B cell (primary cell): ENCODE measurements around the gene RASSF4. TPM values are rescaled to one million over a fixed set of nuclear protein-coding genes. Genes with fewer than 3 reads are reported as not detected.

Experiments
- ATAC-seq: fragments of 200-7000 bp; cut with Tn5 transposase; one replicate; pipeline ENCODE4 v1.10.0; 2021; ENCODE audit warnings: low read depth, mild to moderate bottlenecking, moderate number of reproducible peaks, moderate library complexity
- CTCF ChIA-PET: fragments of 350-600 bp; sonication (Branson Sonifier 250); formaldehyde crosslinking; loops from one replicate; lab custom pipeline; 2021; ENCODE audit warnings: antibody characterized with exemption, inconsistent platforms; lab: Charles Lee
- POLR2A ChIA-PET: fragments of 350-600 bp; sonication (Branson Sonifier 250); formaldehyde crosslinking; loops from one replicate; lab custom pipeline; 2021; ENCODE audit warnings: antibody characterized with exemption; lab: Charles Lee
- DNase-seq: peaks from one replicate; pipeline ENCODE4 v3.0.0; 2013
- H2AFZ ChIP-seq: 2 replicates; pipeline ENCODE4 v1.6.1; 2012; ENCODE audit warnings: mild to moderate bottlenecking, low read depth, low read length; ENCODE audit not compliant: insufficient read depth, poor library complexity, severe bottlenecking
- H3K27ac ChIP-seq, 2 donors: 1 replicate in 1 of 2; 2 replicates in 1 of 2; pipeline ENCODE4 v1.5.1; 2012 to 2013; ENCODE audit warnings: low read length in 2 of 2, mild to moderate bottlenecking in 2 of 2, moderate library complexity in 1 of 2
- H3K27me3 ChIP-seq, 4 experiments: fragments of 200-600 bp in 1 of 4; sonication (generic) in 1 of 4; replicated peaks in 1 of 4; 1 replicate in 2 of 4; 2 replicates in 2 of 4; pipeline versions ENCODE4 v1.6.1 to v1.7.0; 2013 to 2016; ENCODE audit warnings: low read length in 3 of 4, mild to moderate bottlenecking in 2 of 4, mixed read lengths in 1 of 4, moderate library complexity in 1 of 4; ENCODE audit not compliant: insufficient read depth in 4 of 4, control insufficient read depth in 3 of 4; ENCODE audit errors: control extremely low read depth in 1 of 4
- H3K36me3 ChIP-seq, 2 experiments: replicated peaks in 1 of 2; 1 replicate in 1 of 2; 2 replicates in 1 of 2; pipeline versions ENCODE4 v1.6.1 to v1.7.1; 2013; ENCODE audit warnings: low read length in 1 of 2; ENCODE audit not compliant: insufficient read depth in 2 of 2, control insufficient read depth in 1 of 2; ENCODE audit errors: control extremely low read depth in 1 of 2, extremely low read depth in 1 of 2
- H3K4me1 ChIP-seq, 2 donors: fragments of 200-600 bp in 1 of 2; sonication (generic) in 1 of 2; 1 replicate in 1 of 2; 2 replicates in 1 of 2; pipeline versions ENCODE4 v1.5.1 to v1.6.1; 2013 to 2017; ENCODE audit warnings: low read length in 2 of 2; ENCODE audit not compliant: control insufficient read depth in 2 of 2, insufficient read depth in 2 of 2
- H3K4me2 ChIP-seq: replicated peaks from 2 replicates; pipeline ENCODE3; 2012; ENCODE audit warnings: mild to moderate bottlenecking, low read depth, low read length; ENCODE audit not compliant: poor library complexity, severe bottlenecking
- H3K4me3 ChIP-seq, 5 experiments: fragments of 200-600 bp in 1 of 5; sonication (generic) in 1 of 5; 1 replicate in 3 of 5; 2 replicates in 2 of 5; pipeline versions ENCODE4 v1.5.1 to v1.7.0; 2011 to 2016; ENCODE audit warnings: low read length in 4 of 5, mild to moderate bottlenecking in 4 of 5, low read depth in 2 of 5, control low read depth in 1 of 5, moderate library complexity in 1 of 5; ENCODE audit not compliant: insufficient read depth in 1 of 5; ENCODE audit errors: control extremely low read depth in 1 of 5, extremely low read depth in 1 of 5
- H3K79me2 ChIP-seq: fragments of 200-600 bp; sonication (generic); one replicate; pipeline ENCODE4 v1.6.0; 2016; ENCODE audit warnings: low read length; ENCODE audit not compliant: control insufficient read depth, insufficient read depth
- H3K9ac ChIP-seq: fragments of 200-600 bp; sonication (generic); 2 replicates; pipeline ENCODE4 v1.6.1; 2017; ENCODE audit warnings: mild to moderate bottlenecking, low read length, moderate library complexity
- H3K9me3 ChIP-seq, 3 donors: one replicate each; pipeline versions ENCODE4 v1.6.1 to v1.7.1; 2013; ENCODE audit warnings: low read length in 2 of 3; ENCODE audit not compliant: control insufficient read depth in 2 of 3, insufficient read depth in 1 of 3; ENCODE audit errors: control extremely low read depth in 1 of 3
- H4K20me1 ChIP-seq: 2 replicates; pipeline ENCODE4 v1.6.0; 2012; ENCODE audit warnings: mild to moderate bottlenecking, low read length; ENCODE audit not compliant: insufficient read depth, control insufficient read depth, poor library complexity, severe bottlenecking
- H3K27ac Mint-ChIP-seq: one replicate; pipeline ENCODE4 v1.8.0; 2021; ENCODE audit warnings: mixed read lengths
- H3K27me3 Mint-ChIP-seq: one replicate; pipeline ENCODE4 v1.8.0; 2021; ENCODE audit warnings: mixed read lengths
- H3K4me1 Mint-ChIP-seq: one replicate; pipeline ENCODE4 v1.8.0; 2021; ENCODE audit warnings: mixed read lengths
- H3K4me3 Mint-ChIP-seq: one replicate; pipeline ENCODE4 v1.8.0; 2021; ENCODE audit warnings: mixed read lengths
- H3K9me3 Mint-ChIP-seq: one replicate; pipeline ENCODE4 v1.8.0; 2022; ENCODE audit warnings: mixed read lengths; ENCODE audit not compliant: insufficient read depth
- CTCF ChIP-seq: fragments of 200-600 bp; IDR thresholded peaks from one replicate; pipeline ENCODE4 v1.8.0; 2022; ENCODE audit warnings: antibody characterized with exemption, mild to moderate bottlenecking
- EZH2 ChIP-seq: IDR thresholded peaks from 2 replicates; pipeline ENCODE4 v1.6.1; 2012; ENCODE audit warnings: borderline replicate concordance, low read depth, mild to moderate bottlenecking, moderate library complexity, low read length; ENCODE audit not compliant: insufficient read depth, poor library complexity, severe bottlenecking
- WGBS: methylation state at CpG from one replicate; pipeline ENCODE4 v1.1.5; 2013; ENCODE audit warnings: missing lambda C conversion rate; ENCODE audit not compliant: insufficient coverage; 5-methylcytosine and 5-hydroxymethylcytosine counted together
- intact Hi-C: fragments of 100-400 bp; cut with micrococcal nuclease; formaldehyde crosslinking; loops from one replicate; pipeline ENCODE4 v1.10.0; 2022
- polyA plus RNA-seq: library from polyadenylated mRNA; depleted of rRNA; stranded (reverse); fragments of >200 nt; gene quantifications from 2 replicates; pipeline ENCODE4 v1.2.3, GENCODE V29; 2012
- total RNA-seq, 2 donors: library from RNA; stranded (reverse); fragments of 120-200 nt in 1 of 2; gene quantifications; 1 replicate in 1 of 2; 2 replicates in 1 of 2; pipeline versions ENCODE4 v1.2.3 to v1.2.4, GENCODE V29; 2013 to 2022

The RASSF4 gene
- total and polyA plus RNA-seq, 2 donors (not counting 1 experiment from before 2014, with no cell fraction given), result 1.9 to 2.6 TPM

- Histone ChIP-seq H3K36me3 (peaks cover 0 to 1% of the 10 kb centered on the region in 2 experiments), H3K4me2 (peak overlapping the region; percentile 47), H2AFZ (no peak overlapping the region), H3K4me1 (peaks cover 27 to 46% of the 10 kb centered on the region in 2 donors), H3K79me2 (no peaks in the 10 kb centered on the region), H3K9me3 (peaks cover 0 to 10% (median 4%) of the 10 kb centered on the region in 3 donors), H3K27ac (no peak overlapping the region), H3K4me3 (no peak overlapping the region), H3K27me3 (no peaks in the 10 kb centered on the region), H3K9ac (no peak overlapping the region), H4K20me1 (peaks cover 5% of the 10 kb centered on the region)
- peak; percentile 75 for DNase-seq
- no peak for TF ChIP-seq CTCF
- TF ChIP-seq EZH2, result no peak
- Mint-ChIP-seq H3K4me3 (peak overlapping the region; percentile 36), H3K27ac (no peak overlapping the region), H3K27me3 (no peaks in the 10 kb centered on the region), H3K4me1 (peaks cover 43% of the 10 kb centered on the region), H3K9me3 (peaks cover 10% of the 10 kb centered on the region)
- WGBS, result 17% methylated on average over 5 of the region's 6 CpGs
- peak; percentile 71 for ATAC-seq
- intact Hi-C loops, result no loop called here
- ChIA-PET POLR2A (no interaction called here), CTCF (interaction anchor here (1.7 to 4.7 kb wide), 2 partner anchors 15 to 16 kb away, joined by 5 to 29 read pairs; no protein-coding TSS in a partner anchor)
Measured at GRCh38 chr10:44947371-44948152, 12.0 kb upstream of the RASSF4 start.

- no peak overlapping the region for H3K27ac ChIP-seq
- Mint-ChIP-seq H3K9me3 (peaks cover 10% of the 10 kb centered on the region), H3K27me3 (no peaks in the 10 kb centered on the region), H3K27ac (no peak overlapping the region), H3K4me3 (peak overlapping the region; percentile 36), H3K4me1 (peaks cover 43% of the 10 kb centered on the region)
- DNase-seq (peak; percentile 25), ATAC-seq (no peak)
- no peak overlapping the region for H3K4me3 ChIP-seq
- peaks cover 27 to 46% of the 10 kb centered on the region in 2 donors for H3K4me1 ChIP-seq
- H3K9ac ChIP-seq, result no peak overlapping the region
- ChIA-PET POLR2A (no interaction called here), CTCF (interaction anchor here (1.7 to 5.1 kb wide), 2 partner anchors 15 to 16 kb away, joined by 5 to 22 read pairs; no protein-coding TSS in a partner anchor)
- H3K27me3 ChIP-seq, result no peaks in the 10 kb centered on the region
- no CpG with 5 or more reads among the region's 1 CpG for WGBS
- H3K4me2 ChIP-seq, result peak overlapping the region; percentile 47
- TF ChIP-seq CTCF (no peak), EZH2 (no peak)
- H3K9me3 ChIP-seq, result peaks cover 0 to 10% (median 3%) of the 10 kb centered on the region in 3 donors
- no peaks in the 10 kb centered on the region for H3K79me2 ChIP-seq
- H3K36me3 ChIP-seq, result peaks cover 0 to 3% of the 10 kb centered on the region in 2 experiments
- H2AFZ ChIP-seq, result no peak overlapping the region
- H4K20me1 ChIP-seq, result peaks cover 5% of the 10 kb centered on the region
- intact Hi-C loops, result no loop called here
Measured at GRCh38 chr10:44948642-44949041, 11.0 kb upstream of the RASSF4 start.
